HG03575 (cell line): ENCODE data around the gene BUD31.
"Not testable (repeated sequence)": the region's sequence is repeated elsewhere in the genome, so short reads cannot be mapped to it uniquely, and the experiment has no call there.

Experiments used
- ATAC-seq: cut with Tn5 transposase; IDR thresholded peaks from one replicate; pipeline ENCODE4 v1.9.1; 2021; ENCODE audit not compliant: unreplicated experiment, insufficient number of reproducible peaks, low FRiP score; ENCODE audit errors: extremely low read depth

Gene BUD31

GRCh38 chr7:99422625-99423024 is 13.9 kb downstream of the BUD31 start:
- no peak for ATAC-seq

- ATAC-seq = no peak
Measured at GRCh38 chr7:99424932-99425730, 16.4 kb downstream of the BUD31 start.

DNA sequence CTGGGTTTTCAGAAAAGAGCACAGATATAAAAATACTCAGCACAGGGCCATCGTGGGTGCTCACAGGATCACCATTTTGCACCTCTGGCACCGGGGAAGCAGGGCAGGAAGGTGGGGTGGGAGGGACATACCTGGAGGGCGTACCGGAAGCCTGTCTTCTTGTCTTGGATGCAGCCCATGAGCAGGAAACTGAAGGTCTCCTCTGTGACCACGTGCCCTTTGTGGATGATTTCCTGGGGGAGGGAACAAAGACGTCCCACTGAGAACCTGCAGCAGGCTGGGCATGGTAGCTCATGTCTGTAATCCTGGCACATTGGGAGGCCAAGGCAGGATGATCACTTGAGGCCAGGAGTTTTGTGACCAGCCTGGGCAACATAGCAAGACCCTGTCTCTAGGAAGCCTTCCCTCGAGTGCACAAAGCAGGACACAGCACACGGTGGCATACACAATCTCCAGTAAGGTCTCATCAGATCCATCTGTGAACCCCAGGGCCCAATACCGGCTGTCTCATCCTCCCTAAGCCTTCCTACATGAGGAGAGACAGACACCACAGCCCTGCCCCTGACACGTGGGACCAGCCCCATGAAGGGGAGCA is 20.3 kb downstream of the BUD31 start:
- no peak for ATAC-seq

- no peak for ATAC-seq
Measured at GRCh38 chr7:99429756-99430155, 21.0 kb downstream of the BUD31 start.

DNA sequence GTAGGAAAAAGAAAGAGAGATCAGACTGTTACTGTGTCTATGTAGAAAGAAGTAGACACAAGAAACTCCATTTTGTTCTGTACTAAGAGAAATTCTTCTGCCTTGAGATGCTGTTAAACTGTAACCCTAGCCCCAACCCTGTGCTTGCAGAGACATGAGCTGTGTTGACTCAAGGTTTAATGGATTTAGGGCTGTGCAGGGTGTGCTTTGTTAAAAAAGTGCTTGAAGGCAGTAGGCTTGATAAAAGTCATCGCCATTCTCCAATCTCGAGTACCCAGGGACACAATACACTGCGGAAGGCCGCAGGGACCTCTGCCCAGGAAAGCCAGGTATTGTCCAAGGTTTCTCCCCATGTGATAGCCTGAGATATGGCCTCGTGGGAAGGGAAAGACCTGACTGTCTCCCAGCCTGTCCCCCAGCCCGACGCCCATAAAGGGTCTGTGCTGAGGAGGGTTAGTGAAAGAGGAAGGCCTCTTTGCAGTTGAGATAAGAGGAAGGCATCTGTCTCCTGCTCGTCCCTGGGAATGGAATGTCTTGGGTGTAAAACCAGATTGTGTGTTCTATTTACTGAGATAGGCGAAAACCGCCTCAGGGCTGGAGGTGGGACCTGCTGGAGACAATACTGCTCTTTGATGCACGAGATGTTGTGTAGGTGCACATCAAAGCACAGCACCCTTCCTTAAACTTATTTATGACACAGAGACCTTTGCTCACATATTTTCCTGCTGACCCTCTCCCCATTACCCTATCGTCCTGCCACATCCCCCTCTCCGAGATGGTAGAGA is 23.2 kb downstream of the BUD31 start:
- ATAC-seq = not testable (repeated sequence)

GRCh38 chr7:99433158-99433557 is 24.4 kb downstream of the BUD31 start:
- ATAC-seq = no peak

- no peak for ATAC-seq
Measured at GRCh38 chr7:99437946-99438572, 29.3 kb downstream of the BUD31 start.

GRCh38 chr7:99438573-99439480 is 30.1 kb downstream of the BUD31 start, which contains the start of the genes CPSF4 and PTCD1:
TSS of gene CPSF4 (plus strand) at chr7:99438943. CDS start at chr7:99439083, 140 bp downstream.
TSS of gene PTCD1 (minus strand) at chr7:99438798. CDS start at chr7:99435242, 3,556 bp downstream.
- ATAC-seq = peak; percentile 42

DNA sequence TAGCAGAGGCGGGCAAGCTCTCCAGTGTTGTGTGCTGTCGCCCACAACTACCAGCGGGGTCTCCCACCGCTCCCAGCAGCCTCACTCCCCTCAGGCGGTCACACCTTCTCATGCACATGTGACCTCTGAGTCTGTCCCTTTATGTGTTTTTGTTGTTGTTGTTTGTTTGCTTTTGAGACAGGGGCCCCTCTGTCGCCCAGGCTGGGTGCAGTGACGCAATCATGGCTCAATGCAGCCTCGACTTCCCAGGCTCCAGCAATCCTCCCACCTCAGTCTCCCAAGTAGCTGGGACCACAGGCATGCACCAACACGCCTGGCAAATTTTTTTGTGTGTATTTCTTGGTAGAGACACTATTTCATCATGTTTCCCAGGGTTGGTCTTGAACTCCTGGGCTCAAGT is 31.4 kb downstream of the BUD31 start:
- ATAC-seq = no peak

DNA sequence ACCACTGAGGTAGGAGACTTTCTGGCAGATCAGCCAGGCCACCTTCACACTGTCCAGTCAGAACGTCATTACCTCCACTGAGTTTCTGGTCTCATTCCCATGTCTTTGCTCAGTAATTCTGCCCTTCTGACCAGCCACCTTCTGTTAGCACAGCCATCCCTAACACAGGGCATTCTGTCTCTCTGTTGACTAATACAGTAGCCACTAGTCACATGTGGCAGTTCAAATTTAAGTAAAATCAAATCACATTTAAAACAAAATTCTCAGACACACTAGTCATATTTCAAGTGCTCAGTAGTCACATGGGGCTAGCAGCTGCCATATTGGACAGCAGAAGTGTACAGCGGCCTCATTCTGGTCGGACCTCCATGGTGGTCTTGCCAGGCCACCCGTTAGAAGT is 37.3 kb downstream of the BUD31 start:
- ATAC-seq = no peak

DNA sequence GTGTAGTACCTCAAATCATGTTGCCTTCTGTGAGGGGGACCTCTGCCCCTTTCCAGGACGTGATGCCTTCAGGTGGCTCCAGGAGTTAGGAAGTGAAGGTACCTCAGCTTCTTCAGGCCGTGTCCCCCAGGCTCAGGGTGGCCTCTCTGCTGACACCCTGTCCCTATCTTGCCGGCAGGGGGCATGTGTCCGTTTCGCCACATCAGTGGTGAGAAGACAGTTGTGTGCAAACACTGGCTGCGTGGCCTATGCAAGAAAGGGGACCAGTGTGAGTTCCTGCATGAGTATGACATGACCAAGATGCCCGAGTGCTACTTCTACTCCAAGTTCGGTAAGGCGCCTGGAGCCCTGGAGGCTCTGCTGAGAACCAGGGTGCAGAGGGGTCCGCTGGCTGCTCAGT is 39.2 kb downstream of the BUD31 start:
- ATAC-seq = no peak

DNA sequence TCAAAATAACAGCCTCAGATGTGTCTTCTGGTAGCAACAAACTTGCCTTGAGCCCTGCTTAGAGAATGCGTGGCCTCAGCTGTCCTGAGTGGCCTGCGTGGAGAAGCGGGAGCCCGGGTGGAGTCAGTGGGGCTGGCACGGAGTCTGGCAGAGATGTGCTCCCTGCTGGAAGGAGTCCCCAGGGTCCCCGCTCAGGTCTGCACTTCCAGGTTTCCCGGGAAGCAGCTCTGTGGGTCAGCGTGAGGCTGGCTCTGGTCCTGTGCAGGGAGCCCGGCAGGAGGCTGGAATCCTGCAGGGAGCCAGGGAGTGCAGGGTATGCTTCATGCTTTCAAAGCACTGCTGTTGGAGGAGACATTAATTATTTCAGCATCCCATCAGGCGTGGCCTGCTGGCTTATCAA is 40.1 kb downstream of the BUD31 start:
- ATAC-seq = no peak

DNA sequence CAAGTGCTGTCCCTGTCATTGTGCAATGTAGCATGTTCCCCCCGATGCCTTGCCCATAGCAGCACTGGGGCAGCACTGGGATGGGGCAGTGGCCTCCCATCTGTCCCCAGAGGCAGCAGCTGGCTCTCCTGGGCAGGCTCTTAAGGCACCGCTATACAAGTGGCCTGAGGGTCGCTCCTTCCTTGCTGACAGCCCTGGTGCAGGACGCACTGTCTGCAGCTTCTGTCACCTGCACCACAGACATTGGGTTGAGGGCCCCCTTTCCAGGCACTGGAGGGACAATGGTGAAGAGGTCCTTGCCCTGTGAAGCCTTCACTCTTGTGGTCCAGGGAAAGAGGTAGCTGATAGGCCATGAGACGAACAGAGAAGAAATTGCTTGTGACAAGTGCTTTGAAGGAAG is 40.6 kb downstream of the BUD31 start:
- ATAC-seq = no peak

- no peak for ATAC-seq
Measured at GRCh38 chr7:99451936-99452335, 43.2 kb downstream of the BUD31 start.

- ATAC-seq = no peak
Measured at GRCh38 chr7:99452541-99452940, 43.8 kb downstream of the BUD31 start.

DNA sequence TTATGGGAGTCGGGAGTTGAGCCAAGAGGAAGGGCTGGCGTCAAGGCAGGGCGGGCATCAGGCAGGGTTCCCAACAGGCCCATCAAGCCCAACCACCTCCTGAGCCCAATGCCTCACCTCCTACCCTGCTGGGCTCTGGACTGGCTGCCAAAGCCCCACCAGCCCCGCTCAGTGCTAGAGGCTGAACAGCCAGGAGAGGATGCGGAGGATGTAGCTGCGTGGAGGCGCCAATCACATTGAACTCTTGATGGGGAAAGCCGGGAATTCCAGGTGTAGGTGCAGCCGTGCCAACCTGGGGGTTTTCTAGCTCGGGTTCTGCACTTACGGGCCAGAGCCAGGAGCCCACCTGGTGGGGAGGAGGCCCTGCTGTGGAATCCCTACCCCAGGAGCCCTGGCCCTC is 44.3 kb downstream of the BUD31 start:
- no peak for ATAC-seq

- ATAC-seq = no peak
Measured at GRCh38 chr7:99455874-99456273, 47.1 kb downstream of the BUD31 start.

DNA sequence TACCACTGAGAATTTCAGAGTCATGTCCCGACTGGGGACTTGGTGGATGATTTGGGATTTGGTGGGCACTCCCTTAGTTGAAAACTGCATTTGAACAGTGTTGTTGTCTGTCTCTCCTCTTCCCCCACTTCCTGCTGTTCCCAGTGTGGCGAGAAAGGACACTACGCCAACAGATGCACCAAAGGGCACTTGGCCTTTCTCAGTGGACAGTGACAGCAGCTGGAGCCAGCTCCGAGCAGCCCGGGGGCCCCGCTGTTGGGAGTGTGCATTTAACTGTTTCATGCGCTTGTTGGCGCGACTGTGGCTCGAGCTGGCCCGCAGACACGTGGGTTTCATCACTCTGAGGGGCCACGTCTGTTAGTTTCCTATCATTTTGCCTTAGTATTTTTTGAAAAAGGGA is 47.5 kb downstream of the BUD31 start:
- no peak for ATAC-seq
